K562 (cell line): ENCODE data around the gene ZC3H13. TPM values are rescaled to one million over a fixed set of nuclear protein-coding genes. Genes with fewer than 3 reads are reported as not detected.

Experiments
- ATF1 ChIP-seq, 2 experiments: fragments of 450-650 bp in 1 of 2; IDR thresholded peaks; 2 replicates each; pipeline ENCODE4 v1.6.1; 2016; ENCODE audit warnings: missing compliant biosample characterization in 1 of 2, missing genetic modification characterization in 1 of 2
- CBFB ChIP-seq: sonication (generic); formaldehyde crosslinking; IDR thresholded peaks from 2 replicates; pipeline ENCODE4 v1.4.0; 2020; ENCODE audit warnings: mild to moderate bottlenecking, missing genetic modification reagents
- CBX8 ChIP-seq: fragments of 200-600 bp; sonication (generic); IDR thresholded peaks from 2 replicates; pipeline ENCODE4 v1.6.1; 2012; ENCODE audit warnings: borderline replicate concordance, mixed run types, low read depth, mild to moderate bottlenecking, moderate library complexity, mixed read lengths, low read length, control low read depth, inconsistent platforms; ENCODE audit not compliant: poor library complexity, severe bottlenecking; ENCODE audit errors: extremely low read depth
- CHAMP1 ChIP-seq: fragments of 450-650 bp; IDR thresholded peaks from 2 replicates; pipeline ENCODE4 v1.6.1; 2016; ENCODE audit warnings: mild to moderate bottlenecking
- ETS1 ChIP-seq: conservative IDR thresholded peaks from 2 replicates; pipeline ENCODE4 v1.6.1; 2011; ENCODE audit warnings: low read depth, mild to moderate bottlenecking, low read length; ENCODE audit not compliant: control insufficient read depth
- GTF2F1 ChIP-seq: IDR thresholded peaks from 2 replicates; pipeline ENCODE4 v1.6.1; 2011; ENCODE audit warnings: low read depth, low read length, improper control_type of control experiment
- HNRNPK ChIP-seq: fragments of 200-400 bp; formaldehyde crosslinking; IDR thresholded peaks from one replicate; pipeline ENCODE4 v1.6.1; 2018; ENCODE audit warnings: mild to moderate bottlenecking, low read depth, low read length; ENCODE audit not compliant: poor library complexity, severe bottlenecking
- HOMEZ ChIP-seq: fragments of 250-450 bp; sonication (Bioruptor Pico); IDR thresholded peaks from 2 replicates; pipeline ENCODE4 v1.4.0; 2020; ENCODE audit warnings: mild to moderate bottlenecking, moderate library complexity
- MEF2A ChIP-seq: IDR thresholded peaks from 2 replicates; pipeline ENCODE4 v1.6.1; 2011; ENCODE audit warnings: low read depth, mild to moderate bottlenecking, low read length, moderate library complexity; ENCODE audit not compliant: control insufficient read depth
- NR3C1 ChIP-seq: sonication (generic); formaldehyde crosslinking; IDR thresholded peaks from 2 replicates; pipeline ENCODE4 v1.8.1; 2022; ENCODE audit warnings: missing genetic modification reagents
- PHF20 ChIP-seq: fragments of 450-650 bp; IDR thresholded peaks from 2 replicates; pipeline ENCODE4 v1.6.1; 2018; ENCODE audit not compliant: partially characterized antibody
- RBM22 ChIP-seq: fragments of 200-400 bp; formaldehyde crosslinking; IDR thresholded peaks from 2 replicates; pipeline ENCODE4 v1.6.1; 2018; ENCODE audit warnings: low read length, low read depth; ENCODE audit not compliant: poor library complexity, severe bottlenecking
- RFX1 ChIP-seq: fragments of 450-650 bp; IDR thresholded peaks from 2 replicates; pipeline ENCODE4 v1.6.1; 2016; ENCODE audit warnings: mild to moderate bottlenecking, moderate library complexity
- SNAPC5 ChIP-seq: fragments of 250-450 bp; sonication (Bioruptor Pico); IDR thresholded peaks from 2 replicates; pipeline ENCODE4 v1.8.0; 2021; ENCODE audit warnings: moderate library complexity, mild to moderate bottlenecking, inconsistent platforms
- SRSF1 ChIP-seq: fragments of 200-400 bp; formaldehyde crosslinking; IDR thresholded peaks from 2 replicates; pipeline ENCODE4 v1.6.1; 2017; ENCODE audit warnings: mild to moderate bottlenecking, low read depth, low read length, moderate library complexity
- ZNF592 ChIP-seq: fragments of 450-650 bp; IDR thresholded peaks from 2 replicates; pipeline ENCODE4 v1.6.1; 2017; ENCODE audit warnings: antibody characterized with exemption, mild to moderate bottlenecking
- polyA plus RNA-seq, 8 experiments: library from polyadenylated mRNA; depleted of rRNA in 4 of 8; stranded (reverse) in 5 of 8; unstranded in 3 of 8; fragments of >200 nt; fragmentation: Nextera tagmentation in 2 of 8; fragmentation: Illumina TruSeq in 1 of 8; extraction: Ambion mirVana in 2 of 8; extraction: Trizol in 1 of 8; gene quantifications; 2 replicates each; pipeline versions ENCODE4 v1.2.1 to v1.2.3, GENCODE V29; 2011 to 2014; ENCODE audit warnings: inconsistent platforms in 1 of 8, missing spikeins in 1 of 8
- total RNA-seq, 7 experiments: library from RNA; depleted of rRNA in 6 of 7; stranded (reverse); fragments of >200 nt in 6 of 7; fragmentation: Illumina TruSeq in 2 of 7; extraction: Trizol in 2 of 7; gene quantifications; 2 replicates each; pipeline versions ENCODE4 v1.2.1 to v1.2.3, GENCODE V29; 2011 to 2021; ENCODE audit warnings: low replicate concordance in 1 of 7

Gene ZC3H13
- total and polyA plus RNA-seq, 9 of the 15 experiments (the other 6 are each of a cell fraction or from before 2014, with no cell fraction given) = 4.9 to 27.6 (median 12.1) TPM

GRCh38 chr13:46052319-46053161 lies at the start of gene ZC3H13 (continued):
- TF ChIP-seq RBM22 (no peak), GTF2F1 (no peak), CBX8 (no peak), HNRNPK (no peak), ZNF592 (no peak), ATF1 (CRISPR knock-in tag; IDR thresholded peaks at IDR 0.05) (peak; percentile 78), ATF1 (tag; IDR thresholded peaks at IDR 0.05) (peak; percentile 95), CBFB (no peak), SNAPC5 (CRISPR knock-in tag) (no peak), RFX1 (no peak), MEF2A (no peak), ETS1 (0 out of 2 replicates have a peak, but pooled peaks have one; percentile 28), PHF20 (peak; percentile 87), CHAMP1 (peak; percentile 91), NR3C1 (CRISPR knock-in tag) (no peak), SRSF1 (no peak), HOMEZ (CRISPR knock-in tag) (no peak)
